K562 (cell line): Measurements from ENCODE around the gene RIN3. TPM values are rescaled to one million over a fixed set of nuclear protein-coding genes. Genes with fewer than 3 reads are reported as not detected.

Source experiments
- ADNP ChIP-seq: fragments of 200-800 bp; sonication (Bioruptor generic); IDR thresholded peaks from 2 replicates; pipeline ENCODE4 v1.6.1; 2016; ENCODE audit warnings: missing genetic modification characterization, missing compliant biosample characterization
- REST ChIP-seq, 2 experiments: fragments of 450-650 bp; formaldehyde crosslinking in 1 of 2; IDR thresholded peaks; 2 replicates each; pipeline versions ENCODE4 v1.4.0 to v1.6.1; 2014 to 2020; ENCODE audit warnings: mild to moderate bottlenecking in 2 of 2, borderline replicate concordance in 1 of 2, low read depth in 1 of 2
- polyA plus RNA-seq, 8 experiments: library from polyadenylated mRNA; depleted of rRNA in 4 of 8; stranded (reverse) in 5 of 8; unstranded in 3 of 8; fragments of >200 nt; fragmentation: Nextera tagmentation in 2 of 8; fragmentation: Illumina TruSeq in 1 of 8; extraction: Ambion mirVana in 2 of 8; extraction: Trizol in 1 of 8; gene quantifications; 2 replicates each; pipeline versions ENCODE4 v1.2.1 to v1.2.3, GENCODE V29; 2011 to 2014; ENCODE audit warnings: inconsistent platforms in 1 of 8, missing spikeins in 1 of 8
- total RNA-seq, 7 experiments: library from RNA; depleted of rRNA in 6 of 7; stranded (reverse); fragments of >200 nt in 6 of 7; fragmentation: Illumina TruSeq in 2 of 7; extraction: Trizol in 2 of 7; gene quantifications; 2 replicates each; pipeline versions ENCODE4 v1.2.1 to v1.2.3, GENCODE V29; 2011 to 2021; ENCODE audit warnings: low replicate concordance in 1 of 7

The RIN3 gene
- total and polyA plus RNA-seq, 9 of the 15 experiments (the other 6 are each of a cell fraction or from before 2014, with no cell fraction given), result 0.01 to 0.49 (median 0.08) TPM; not detected in 5

GRCh38 chr14:92716131-92716530, 202.6 kb downstream of the RIN3 start (continued):
- TF ChIP-seq REST (IDR thresholded peaks at IDR 0.05; ENCODE audit: borderline replicate concordance) (no peak), REST (CRISPR knock-in tag; IDR thresholded peaks at IDR 0.05; ENCODE audit: low read depth) (no peak), ADNP (tag) (no peak)
- TF ChIP-seq, all 486 proteins: peak for 0
